ENCODE results near the gene TMEM218. TPM values are rescaled to one million over a fixed set of nuclear protein-coding genes. Genes with fewer than 3 reads are reported as not detected.

The TMEM218 gene
- total RNA-seq, 1 donor from 2014 or later = 12.8 TPM

GRCh38 chr11:125155100-125155444 is 43.6 kb upstream of the TMEM218 start:
- TF ChIP-seq POLR2A (IDR thresholded peaks at IDR 0.05) = no peak
- TF ChIP-seq POLR2AphosphoS5 (IDR thresholded peaks at IDR 0.05; ENCODE audit: insufficient read depth in 1 of 2, low read depth in 1 of 2) = no peak
- TF ChIP-seq CTCF (IDR thresholded peaks at IDR 0.05) = no peak
- DNase-seq (ENCODE audit: extremely low spot score in 2 of 2) = no peak
- Histone ChIP-seq H3K4me3 (no peak overlapping the region), H3K4me1 (no peaks in the 10 kb centered on the region), H3K9me3 (no peaks in the 10 kb centered on the region), H3K36me3 (no peaks in the 10 kb centered on the region), H3K27me3 (no peaks in the 10 kb centered on the region), H3K27ac (no peak overlapping the region)
- intact Hi-C loops (cut with DNase I) = no loop called here

GRCh38 chr11:125154378-125155099 is 43.1 kb upstream of the TMEM218 start:
- no peaks in the 10 kb centered on the region for H3K9me3 ChIP-seq
- no peaks in the 10 kb centered on the region for H3K27me3 ChIP-seq
- H3K27ac ChIP-seq = no peak overlapping the region
- no peaks in the 10 kb centered on the region for H3K36me3 ChIP-seq
- no peak for TF ChIP-seq POLR2A (IDR thresholded peaks at IDR 0.05)
- H3K4me1 ChIP-seq = no peaks in the 10 kb centered on the region
- DNase-seq (ENCODE audit: extremely low spot score in 2 of 2) = no peak
- intact Hi-C loops (cut with DNase I) = no loop called here
- no peak overlapping the region for H3K4me3 ChIP-seq

- no peak for DNase-seq (ENCODE audit: extremely low spot score in 2 of 2)
- H3K4me3 ChIP-seq = no peak overlapping the region
- TF ChIP-seq POLR2AphosphoS5 (IDR thresholded peaks at IDR 0.05; ENCODE audit: insufficient read depth in 1 of 2, low read depth in 1 of 2) = no peak
- no peak for TF ChIP-seq POLR2A (IDR thresholded peaks at IDR 0.05)
- no peak for TF ChIP-seq CTCF (IDR thresholded peaks at IDR 0.05)
- no peaks in the 10 kb centered on the region for H3K9me3 ChIP-seq
- no peaks in the 10 kb centered on the region for H3K27me3 ChIP-seq
- H3K27ac ChIP-seq = no peak overlapping the region
- intact Hi-C loops (cut with DNase I) = no loop called here
- H3K36me3 ChIP-seq = no peaks in the 10 kb centered on the region
- H3K4me1 ChIP-seq = no peaks in the 10 kb centered on the region
These were observed 42.4 kb upstream of the TMEM218 start for GRCh38 chr11:125153837-125154236.

- intact Hi-C loops (cut with DNase I) = no loop called here
- no peaks in the 10 kb centered on the region for H3K27me3 ChIP-seq
- H3K4me3 ChIP-seq = no peak overlapping the region
- no peak overlapping the region for H3K27ac ChIP-seq
- no peaks in the 10 kb centered on the region for H3K36me3 ChIP-seq
- TF ChIP-seq POLR2AphosphoS5 (IDR thresholded peaks at IDR 0.05; ENCODE audit: insufficient read depth in 1 of 2, low read depth in 1 of 2) = no peak
- no peak for TF ChIP-seq POLR2A (IDR thresholded peaks at IDR 0.05)
- no peak for TF ChIP-seq CTCF (IDR thresholded peaks at IDR 0.05)
- DNase-seq (ENCODE audit: extremely low spot score in 2 of 2) = no peak
- H3K4me1 ChIP-seq = no peaks in the 10 kb centered on the region
- no peaks in the 10 kb centered on the region for H3K9me3 ChIP-seq
These were observed 37.3 kb upstream of the TMEM218 start for GRCh38 chr11:125148743-125149142.

- no peaks in the 10 kb centered on the region for H3K36me3 ChIP-seq
- intact Hi-C loops (cut with DNase I) = no loop called here
- no peak for DNase-seq (ENCODE audit: extremely low spot score in 2 of 2)
- H3K9me3 ChIP-seq = no peaks in the 10 kb centered on the region
- H3K27me3 ChIP-seq = no peaks in the 10 kb centered on the region
- no peak overlapping the region for H3K27ac ChIP-seq
- no peaks in the 10 kb centered on the region for H3K4me1 ChIP-seq
- no peak overlapping the region for H3K4me3 ChIP-seq
- TF ChIP-seq POLR2A (IDR thresholded peaks at IDR 0.05) (no peak), CTCF (IDR thresholded peaks at IDR 0.05) (no peak), POLR2AphosphoS5 (IDR thresholded peaks at IDR 0.05; ENCODE audit: insufficient read depth in 1 of 2, low read depth in 1 of 2) (no peak)
These were observed 36.6 kb upstream of the TMEM218 start for GRCh38 chr11:125148011-125148410.
